Upper lobe of left lung (tissue), 6 donors: ENCODE measurements around the gene AKT1. TPM values are rescaled to one million over a fixed set of nuclear protein-coding genes. Genes with fewer than 3 reads are reported as not detected.

ENCODE experiments used
- ATAC-seq, 2 donors: fragments of 200-7000 bp; cut with Tn5 transposase; one replicate each; pipeline ENCODE4 v1.9.1; 2022; ENCODE audit warnings: mild to moderate bottlenecking in 2 of 2, moderate library complexity in 2 of 2; ENCODE audit not compliant: low FRiP score in 2 of 2
- DNase-seq, 2 donors: peaks; one replicate each; pipeline ENCODE4 v3.0.0-alpha.2; 2019 to 2020
- H3K27ac ChIP-seq, 4 donors: fragments of 200-600 bp; sonication (generic); one replicate each; pipeline ENCODE4 v1.5.1; 2016 to 2019
- H3K27me3 ChIP-seq, 4 donors: fragments of 200-600 bp; sonication (generic); one replicate each; pipeline ENCODE4 v1.5.1; 2017 to 2019
- H3K36me3 ChIP-seq, 4 donors: fragments of 200-600 bp; sonication (generic); one replicate each; pipeline ENCODE4 v1.5.1; 2016 to 2019
- H3K4me1 ChIP-seq, 4 donors: fragments of 200-600 bp; sonication (generic); one replicate each; pipeline ENCODE4 v1.5.1; 2018 to 2019
- H3K4me3 ChIP-seq, 4 donors: fragments of 200-600 bp; sonication (generic); one replicate each; pipeline ENCODE4 v1.5.1; 2017 to 2019; ENCODE audit warnings: mild to moderate bottlenecking in 2 of 4, moderate library complexity in 1 of 4
- H3K9me3 ChIP-seq, 4 donors: fragments of 200-600 bp; sonication (generic); one replicate each; pipeline ENCODE4 v1.5.1; 2018 to 2019
- CTCF ChIP-seq, 6 experiments: fragments of 450-650 bp in 4 of 6; fragments of 200-600 bp in 2 of 6; sonication (generic) in 2 of 6; IDR thresholded peaks; one replicate each; pipeline ENCODE4 v1.5.1; 2016 to 2019; ENCODE audit warnings: antibody characterized with exemption in 6 of 6
- EP300 ChIP-seq, 4 donors: sonication (generic); formaldehyde crosslinking; IDR thresholded peaks; one replicate each; pipeline ENCODE4 v1.5.1; 2017; ENCODE audit warnings: antibody characterized with exemption in 4 of 4, control low read depth in 2 of 4
- POLR2A ChIP-seq, 4 donors: fragments of 450-650 bp; IDR thresholded peaks; one replicate each; pipeline ENCODE4 v1.5.1; 2016 to 2017; ENCODE audit warnings: antibody characterized with exemption in 4 of 4, mild to moderate bottlenecking in 2 of 4
- POLR2AphosphoS5 ChIP-seq, 2 donors: sonication (generic); formaldehyde crosslinking; IDR thresholded peaks; one replicate each; pipeline ENCODE4 v1.5.1; 2017; ENCODE audit warnings: antibody characterized with exemption in 2 of 2
- WGBS, 2 donors: methylation state at CpG; one replicate each; pipeline ENCODE4 v1.1.5; 2017 to 2018; 5-methylcytosine and 5-hydroxymethylcytosine counted together
- total RNA-seq, 6 donors: library from RNA; depleted of rRNA in 4 of 6; stranded (reverse); fragments of >200 nt in 4 of 6; gene quantifications; one replicate each; pipeline versions ENCODE4 v1.1.0 to v1.2.1, GENCODE V29; 2016 to 2021
- donor health status: DM: no; HTN: no; CAD: no; lungs with moderate emphysema.
- donor health status: DM: no; HTN: yes; CAD: no; lungs with severe emphysema.

The AKT1 gene
- total RNA-seq, 6 donors from 2014 or later, result 122 to 283 (median 191) TPM

DNA sequence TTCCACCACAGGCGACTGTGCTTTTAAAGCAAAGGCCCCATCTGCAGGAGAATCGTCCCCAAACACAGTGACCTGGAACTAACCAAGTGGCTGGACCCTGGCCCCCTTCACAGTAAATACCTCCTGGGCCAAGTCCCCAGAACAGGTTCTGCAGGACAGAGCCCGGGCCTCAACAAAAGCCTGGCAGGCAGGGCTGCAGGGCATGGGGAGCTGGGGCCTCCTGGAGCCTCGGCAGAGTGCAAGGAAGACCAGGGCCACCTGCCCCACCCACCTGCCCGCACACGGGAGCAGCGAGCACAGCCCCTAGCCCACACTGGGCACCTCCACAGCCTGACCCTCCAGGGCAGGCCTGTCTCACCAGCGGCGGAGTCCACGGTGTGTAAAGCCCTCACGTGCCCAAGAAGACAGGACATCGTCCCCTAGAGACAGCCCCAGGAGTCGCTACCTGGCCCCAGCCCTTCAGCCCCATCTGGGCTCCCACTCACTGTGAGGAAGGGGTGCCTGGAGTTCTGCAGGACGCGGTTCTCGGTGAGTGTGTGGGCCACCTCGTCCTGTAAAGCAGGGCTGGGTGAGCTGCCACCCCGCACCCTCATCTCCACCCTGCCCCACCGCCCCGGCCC lies 21.0 kb downstream of the AKT1 start:
- Histone ChIP-seq H3K4me3 (no peak overlapping the region), H3K27me3 (no peaks in the 10 kb centered on the region), H3K9me3 (peaks cover 0 to 5% (median 0%) of the 10 kb centered on the region in 4 donors), H3K36me3 (peaks cover 0 to 90% (median 63%) of the 10 kb centered on the region in 4 donors), H3K4me1 (peaks cover 3 to 17% (median 11%) of the 10 kb centered on the region in 4 donors), H3K27ac (peak overlapping the region in 2 of 4 donors; percentile 36 to 62)
- WGBS, 2 donors, result 81 to 85% methylated on average over 5 to 18 of the region's 20 CpGs
- DNase-seq (peak; percentile 76 to 80), ATAC-seq (peak in 1 of 2 donors; percentile 62)
- TF ChIP-seq POLR2A (IDR thresholded peaks at IDR 0.05) (no peak), POLR2AphosphoS5 (IDR thresholded peaks at IDR 0.05) (no peak), EP300 (IDR thresholded peaks at IDR 0.05) (no peak), CTCF (IDR thresholded peaks at IDR 0.05) (no peak)

DNA sequence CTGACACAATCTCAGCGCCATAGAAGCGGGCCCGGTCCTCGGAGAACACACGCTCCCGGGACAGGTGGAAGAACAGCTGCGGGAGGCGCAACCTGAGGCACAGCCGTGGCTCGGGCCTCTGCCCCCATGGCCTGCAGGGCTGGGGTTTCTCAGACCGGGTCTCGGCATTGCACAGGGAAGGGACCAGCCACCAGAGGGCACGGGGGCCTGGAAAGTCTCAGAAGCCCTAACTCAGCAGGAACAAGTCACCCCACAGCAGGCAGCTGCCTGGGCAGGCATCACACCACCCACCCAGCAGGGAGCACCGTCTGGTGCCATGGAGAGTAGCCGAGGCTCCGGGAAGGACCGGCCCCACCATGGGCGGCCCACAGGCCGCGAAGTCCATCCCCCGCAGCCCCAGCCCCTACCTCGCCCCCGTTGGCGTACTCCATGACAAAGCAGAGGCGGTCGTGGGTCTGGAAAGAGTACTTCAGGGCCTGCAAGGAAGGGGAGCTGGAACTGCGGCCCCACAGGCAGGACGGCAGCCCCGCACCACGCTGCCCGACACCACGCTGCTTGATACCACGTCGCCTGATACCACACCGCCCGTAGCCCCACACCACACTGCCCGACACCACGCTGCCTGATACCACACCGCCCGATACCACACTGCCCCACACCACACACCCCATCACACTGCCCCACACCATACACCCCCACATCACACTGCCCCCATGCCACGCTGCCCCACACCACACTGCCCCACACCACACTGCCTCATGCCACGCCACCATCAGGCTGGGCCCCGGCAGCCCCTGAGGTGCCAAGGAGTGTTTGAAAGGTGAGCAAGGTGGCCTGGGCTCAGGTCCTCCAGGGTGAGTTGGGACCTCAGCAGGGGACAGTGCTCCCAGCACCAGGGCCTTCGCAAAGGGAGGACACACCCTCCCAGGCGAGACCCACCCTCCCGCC lies 21.8 kb downstream of the AKT1 start:
- Histone ChIP-seq H3K36me3 (peaks cover 0 to 83% (median 64%) of the 10 kb centered on the region in 4 donors), H3K9me3 (peaks cover 0 to 5% (median 0%) of the 10 kb centered on the region in 4 donors), H3K27me3 (no peaks in the 10 kb centered on the region), H3K4me1 (peaks cover 7 to 19% (median 14%) of the 10 kb centered on the region in 4 donors), H3K27ac (peak overlapping the region in 1 of 4 donors; percentile 62), H3K4me3 (no peak overlapping the region)
- 88% methylated on average over 29 to 45 of the region's 46 CpGs for WGBS, 2 donors
- ATAC-seq, result peak in 1 of 2 donors; percentile 0
- TF ChIP-seq EP300 (IDR thresholded peaks at IDR 0.05), result no peak
- no peak for TF ChIP-seq POLR2AphosphoS5 (IDR thresholded peaks at IDR 0.05)
- TF ChIP-seq CTCF (IDR thresholded peaks at IDR 0.05), result peak in 1 of 6 experiments; percentile 6
- DNase-seq, result peak in 1 of 2 donors; percentile 80

DNA sequence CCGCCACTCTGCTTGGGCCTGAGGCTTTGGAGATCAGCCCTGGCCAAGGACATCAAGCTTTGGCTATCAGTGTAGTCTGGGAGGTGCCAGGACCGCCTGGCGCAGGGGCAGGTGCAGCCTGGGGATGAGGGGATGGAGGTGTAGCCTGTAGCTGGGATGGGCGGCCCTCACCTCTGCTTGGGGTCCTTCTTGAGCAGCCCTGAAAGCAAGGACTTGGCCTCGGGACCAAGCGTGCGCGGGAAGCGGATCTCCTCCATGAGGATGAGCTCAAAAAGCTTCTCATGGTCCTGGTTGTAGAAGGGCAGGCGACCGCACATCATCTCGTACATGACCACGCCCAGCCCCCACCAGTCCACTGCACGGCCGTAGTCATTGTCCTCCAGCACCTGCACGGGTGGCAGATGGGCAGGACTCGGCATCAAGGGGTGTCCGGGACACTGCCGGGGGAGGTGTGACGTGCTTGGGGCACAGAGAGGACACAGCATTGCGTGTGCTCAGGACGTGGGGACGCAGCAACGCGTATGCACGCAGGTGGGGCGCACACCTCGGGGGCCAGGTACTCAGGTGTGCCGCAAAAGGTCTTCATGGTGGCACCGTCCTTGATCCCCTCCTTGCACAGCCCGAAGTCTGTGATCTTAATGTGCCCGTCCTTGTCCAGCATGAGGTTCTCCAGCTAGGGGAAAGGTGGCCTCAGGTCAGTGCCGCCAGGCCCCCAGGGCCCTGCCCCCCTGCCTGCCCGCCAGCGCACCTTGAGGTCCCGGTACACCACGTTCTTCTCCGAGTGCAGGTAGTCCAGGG lies 22.6 kb downstream of the AKT1 start:
- Histone ChIP-seq H3K4me3 (no peak overlapping the region), H3K4me1 (peaks cover 10 to 27% (median 20%) of the 10 kb centered on the region in 4 donors), H3K36me3 (peaks cover 0 to 77% (median 64%) of the 10 kb centered on the region in 4 donors), H3K27me3 (no peaks in the 10 kb centered on the region), H3K27ac (no peak overlapping the region), H3K9me3 (peaks cover 0 to 5% (median 0%) of the 10 kb centered on the region in 4 donors)
- WGBS, 2 donors, result 86 to 94% methylated on average over 10 to 36 of the region's 38 CpGs
- DNase-seq, result peak in 1 of 2 donors; percentile 83
- no peak for ATAC-seq
- TF ChIP-seq CTCF (IDR thresholded peaks at IDR 0.05) (no peak), POLR2AphosphoS5 (IDR thresholded peaks at IDR 0.05) (no peak), POLR2A (IDR thresholded peaks at IDR 0.05) (no peak), EP300 (IDR thresholded peaks at IDR 0.05) (no peak)

- H3K27me3 ChIP-seq, result no peaks in the 10 kb centered on the region
- 84 to 89% methylated on average over 29 to 32 of the region's 34 CpGs for WGBS, 2 donors
- TF ChIP-seq POLR2A (IDR thresholded peaks at IDR 0.05) (no peak), CTCF (IDR thresholded peaks at IDR 0.05) (no peak), POLR2AphosphoS5 (IDR thresholded peaks at IDR 0.05) (no peak), EP300 (IDR thresholded peaks at IDR 0.05) (no peak)
- DNase-seq (peak in 1 of 2 donors; percentile 71), ATAC-seq (no peak)
- H3K4me1 ChIP-seq, result peaks cover 10 to 30% (median 25%) of the 10 kb centered on the region in 4 donors
- no peak overlapping the region for H3K4me3 ChIP-seq
- peaks cover 0 to 70% (median 60%) of the 10 kb centered on the region in 4 donors for H3K36me3 ChIP-seq
- peaks cover 0 to 5% (median 0%) of the 10 kb centered on the region in 4 donors for H3K9me3 ChIP-seq
- H3K27ac ChIP-seq, result no peak overlapping the region
These were observed 23.4 kb downstream of the AKT1 start for GRCh38 chr14:104771918-104772706.
